SK-N-SH (cell line): ENCODE measurements around the gene NSUN2. TPM values are rescaled to one million over a fixed set of nuclear protein-coding genes. Genes with fewer than 3 reads are reported as not detected.

Experiments used
- CTCF ChIA-PET: fragments of 300-600, 350-600 bp; formaldehyde crosslinking; extraction: SDS; loops from one replicate; lab custom pipeline; 2021; lab: Yijun Ruan, JAX
- POLR2A ChIA-PET: fragments of 350-600 bp; sonication (Branson Sonifier 250); formaldehyde crosslinking; extraction: SDS; loops from one replicate; lab custom pipeline; 2020; ENCODE audit warnings: antibody characterized with exemption, inconsistent platforms; lab: Yijun Ruan, JAX
- DNase-seq: peaks from one replicate; pipeline ENCODE4 v3.0.0; 2012
- H2AFZ ChIP-seq: fragments of 200-600 bp; sonication (generic); 2 replicates; pipeline ENCODE4 v1.8.1; 2016; ENCODE audit warnings: antibody characterized with exemption, mild to moderate bottlenecking, low read depth
- H3F3A ChIP-seq: fragments of 200-600 bp; sonication (generic); replicated peaks from 2 replicates; pipeline ENCODE3; 2016; ENCODE audit warnings: antibody characterized with exemption, mild to moderate bottlenecking; ENCODE audit not compliant: insufficient read depth
- H3K27ac ChIP-seq, 2 experiments: fragments of 200-500 bp in 1 of 2; fragments of 200-600 bp in 1 of 2; sonication (Bioruptor generic) in 1 of 2; sonication (generic), shearing (Covaris generic) in 1 of 2; 2 replicates each; pipeline versions ENCODE4 v1.5.1 to v1.6.1; 2014 to 2016; ENCODE audit warnings: low read depth in 2 of 2, inconsistent platforms in 1 of 2, low read length in 1 of 2, mild to moderate bottlenecking in 1 of 2, mixed read lengths in 1 of 2
- H3K27me3 ChIP-seq: fragments of 200-600 bp; sonication (generic), shearing (Covaris generic); 2 replicates; pipeline ENCODE4 v1.6.1; 2016; ENCODE audit warnings: mixed run types; ENCODE audit not compliant: insufficient read depth
- H3K36me3 ChIP-seq, 2 experiments: fragments of 200-500 bp in 1 of 2; fragments of 200-600 bp in 1 of 2; sonication (Bioruptor generic) in 1 of 2; sonication (generic) in 1 of 2; replicated peaks in 1 of 2; 2 replicates each; pipeline versions ENCODE3 to v1.5.1; 2014 to 2016; ENCODE audit warnings: low read length in 1 of 2, mild to moderate bottlenecking in 1 of 2; ENCODE audit not compliant: insufficient read depth in 2 of 2, control insufficient read depth in 1 of 2
- H3K4me1 ChIP-seq, 2 experiments: fragments of 200-500 bp in 1 of 2; fragments of 200-600 bp in 1 of 2; sonication (Bioruptor generic) in 1 of 2; sonication (generic), shearing (Covaris generic) in 1 of 2; 2 replicates each; pipeline versions ENCODE4 v1.5.1 to v1.6.1; 2014 to 2016; ENCODE audit warnings: low read depth in 1 of 2, low read length in 1 of 2, mixed run types in 1 of 2; ENCODE audit not compliant: insufficient read depth in 2 of 2, control insufficient read depth in 1 of 2
- H3K4me2 ChIP-seq: fragments of 200-600 bp; sonication (generic), shearing (Covaris generic); 2 replicates; pipeline ENCODE4 v1.6.1; 2017; ENCODE audit warnings: mixed run types
- H3K4me3 ChIP-seq, 2 experiments: fragments of 200-500 bp in 1 of 2; fragments of 200-600 bp in 1 of 2; sonication (Bioruptor generic) in 1 of 2; sonication (generic), shearing (Covaris generic) in 1 of 2; 2 replicates each; pipeline versions ENCODE4 v1.5.1 to v1.8.1; 2014 to 2016; ENCODE audit warnings: low read depth in 2 of 2, inconsistent platforms in 1 of 2, low read length in 1 of 2, mild to moderate bottlenecking in 1 of 2, mixed read lengths in 1 of 2, moderate library complexity in 1 of 2
- H3K79me2 ChIP-seq: fragments of 200-600 bp; sonication (generic); 2 replicates; pipeline ENCODE4 v1.8.1; 2017; ENCODE audit warnings: mild to moderate bottlenecking; ENCODE audit not compliant: insufficient read depth
- H3K9ac ChIP-seq: fragments of 200-600 bp; sonication (generic); 2 replicates; pipeline ENCODE4 v1.6.1; 2017; ENCODE audit warnings: mixed run types
- H3K9me2 ChIP-seq: fragments of 200-600 bp; sonication (generic); 2 replicates; pipeline ENCODE4 v1.6.1; 2017; ENCODE audit warnings: mixed run types
- H3K9me3 ChIP-seq: fragments of 200-600 bp; sonication (generic); 2 replicates; pipeline ENCODE4 v1.6.1; 2017; ENCODE audit warnings: mixed run types, mild to moderate bottlenecking, moderate library complexity
- H4K20me1 ChIP-seq: fragments of 200-600 bp; sonication (generic); 2 replicates; pipeline ENCODE4 v1.6.1; 2017; ENCODE audit warnings: mild to moderate bottlenecking, mixed run types; ENCODE audit not compliant: insufficient read depth
- CTCF ChIP-seq: fragments of 200-600 bp; sonication (generic); IDR thresholded peaks from 2 replicates; pipeline ENCODE4 v1.6.1; 2017; ENCODE audit warnings: antibody characterized with exemption, mild to moderate bottlenecking, moderate library complexity
- FOSL2 ChIP-seq: IDR thresholded peaks from 2 replicates; pipeline ENCODE4 v1.4.0; 2012; ENCODE audit warnings: low read depth, mild to moderate bottlenecking, moderate library complexity, borderline replicate concordance
- GABPA ChIP-seq: IDR thresholded peaks from 2 replicates; pipeline ENCODE4 v1.4.0; 2012; ENCODE audit warnings: low read depth, mild to moderate bottlenecking
- NFIC ChIP-seq: IDR thresholded peaks from 2 replicates; pipeline ENCODE4 v1.4.0; 2012; ENCODE audit warnings: borderline replicate concordance
- TAF1 ChIP-seq: IDR thresholded peaks from 2 replicates; pipeline ENCODE4 v1.6.1; 2012; ENCODE audit warnings: low read depth, mild to moderate bottlenecking, low read length, moderate library complexity, borderline replicate concordance
- USF1 ChIP-seq: IDR thresholded peaks from 2 replicates; pipeline ENCODE4 v1.4.0; 2012; ENCODE audit warnings: low read depth, borderline replicate concordance
- YY1 ChIP-seq: IDR thresholded peaks from 2 replicates; pipeline ENCODE4 v1.4.0; 2012; ENCODE audit warnings: low read depth, mild to moderate bottlenecking
- WGBS: methylation state at CpG from one replicate; pipeline ENCODE4 v1.1.6; 2017; ENCODE audit warnings: low lambda C conversion rate; 5-methylcytosine and 5-hydroxymethylcytosine counted together
- polyA plus RNA-seq, 3 experiments: library from polyadenylated mRNA; depleted of rRNA; stranded (reverse); fragments of >200 nt; gene quantifications; 2 replicates each; pipeline ENCODE4 v1.2.3, GENCODE V29; 2012

NSUN2 gene
- polyA plus RNA-seq, 1 of the 3 experiments (the other 2 are of a cell fraction), result 78.9 TPM

- TF ChIP-seq TAF1 (no peak), GABPA (no peak), YY1 (no peak)
Measured at GRCh38 chr5:6667648-6668047, 34.8 kb upstream of the NSUN2 start (continued).

- ChIA-PET CTCF (no interaction called here), POLR2A (no interaction called here)
- Histone ChIP-seq H3K4me2 (no peak overlapping the region), H3K79me2 (no peaks in the 10 kb centered on the region), H3K4me3 (no peak overlapping the region), H3K4me1 (no peaks in the 10 kb centered on the region), H3K9me3 (no peaks in the 10 kb centered on the region), H3F3A (no peaks in the 10 kb centered on the region), H3K9me2 (no peaks in the 10 kb centered on the region), H3K27me3 (no peaks in the 10 kb centered on the region), H4K20me1 (no peaks in the 10 kb centered on the region), H2AFZ (no peak overlapping the region), H3K9ac (no peak overlapping the region), H3K36me3 (peaks cover 12 to 21% of the 10 kb centered on the region in 2 experiments), H3K27ac (no peak overlapping the region)
- DNase-seq, result no peak
- TF ChIP-seq CTCF (no peak), USF1 (no peak), FOSL2 (no peak)
- 93% methylated on average over 15 of the region's 15 CpGs for WGBS
Measured at GRCh38 chr5:6666762-6667161, 33.9 kb upstream of the NSUN2 start.

GRCh38 chr5:6660688-6661087 lies 27.8 kb upstream of the NSUN2 start:
- 96% methylated on average over 3 of the region's 3 CpGs for WGBS
- H3K27ac ChIP-seq, result no peak overlapping the region

More at GRCh38 chr5:6660688-6661087, 27.8 kb upstream of the NSUN2 start:
- H3K4me1 ChIP-seq, result no peaks in the 10 kb centered on the region
- CTCF ChIA-PET, result interaction anchor here (1.1 kb wide), 1 partner anchor 21 kb away, joined by 6 read pairs; no protein-coding TSS in a partner anchor
- H3K27me3 ChIP-seq, result no peaks in the 10 kb centered on the region
- H2AFZ ChIP-seq, result no peak overlapping the region
- TF ChIP-seq NFIC, result no peak
- TF ChIP-seq TAF1, result no peak
- TF ChIP-seq, all 33 proteins: peak for 0
- no peaks in the 10 kb centered on the region for H3K79me2 ChIP-seq
- H3K9me2 ChIP-seq, result no peaks in the 10 kb centered on the region
- no peak for DNase-seq
- H3F3A ChIP-seq, result no peaks in the 10 kb centered on the region
- H3K9ac ChIP-seq, result no peak overlapping the region
- POLR2A ChIA-PET, result no interaction called here
- no peaks in the 10 kb centered on the region for H3K9me3 ChIP-seq
- H4K20me1 ChIP-seq, result no peaks in the 10 kb centered on the region
- H3K4me2 ChIP-seq, result no peak overlapping the region
- H3K4me3 ChIP-seq, result no peak overlapping the region
- peaks cover 27 to 28% of the 10 kb centered on the region in 2 experiments for H3K36me3 ChIP-seq
